GM21528 (cell line): ENCODE measurements around the gene C2orf81.
A peak's percentile ranks its signal among the peaks of the same experiment; 100 is the strongest.
"Not testable (repeated sequence)": the region's sequence is repeated elsewhere in the genome, so short reads cannot be mapped to it uniquely, and the experiment has no call there.

Experiments
- ATAC-seq: cut with Tn5 transposase; IDR thresholded peaks from one replicate; pipeline ENCODE4 v1.9.1; 2021; ENCODE audit warnings: mild to moderate bottlenecking, moderate library complexity; ENCODE audit not compliant: unreplicated experiment, low FRiP score

C2orf81 gene

GRCh38 chr2:74444498-74445318 is 23.3 kb upstream of the C2orf81 start:
- ATAC-seq: no peak

- not testable (repeated sequence) for ATAC-seq
Measured at GRCh38 chr2:74442483-74443297, 21.3 kb upstream of the C2orf81 start.

GRCh38 chr2:74441690-74442482 is 20.5 kb upstream of the C2orf81 start, which contains the start of gene RTKN:
Gene RTKN (minus strand): TSS chr2:74441937. CDS start chr2:74441816, 121 bp downstream.
- no peak for ATAC-seq

GRCh38 chr2:74441170-74441689 is 19.8 kb upstream of the C2orf81 start:
- no peak for ATAC-seq

- peak; percentile 88 for ATAC-seq
Measured at GRCh38 chr2:74440378-74441169, 19.2 kb upstream of the C2orf81 start.

GRCh38 chr2:74439803-74440377 is 18.5 kb upstream of the C2orf81 start:
- no peak for ATAC-seq

GRCh38 chr2:74439373-74439772 is 18.0 kb upstream of the C2orf81 start:
- no peak for ATAC-seq

- no peak for ATAC-seq
Measured at GRCh38 chr2:74438248-74438647, 16.8 kb upstream of the C2orf81 start.

- no peak for ATAC-seq
Measured at GRCh38 chr2:74436848-74437695, 15.7 kb upstream of the C2orf81 start.

GRCh38 chr2:74436111-74436805 is 14.8 kb upstream of the C2orf81 start:
- no peak for ATAC-seq

GRCh38 chr2:74430502-74430901 is 9.1 kb upstream of the C2orf81 start:
- no peak for ATAC-seq

- ATAC-seq: no peak
Measured at GRCh38 chr2:74429487-74430451, 8.3 kb upstream of the C2orf81 start.

GRCh38 chr2:74428675-74429074 is 7.3 kb upstream of the C2orf81 start:
- ATAC-seq: no peak

- ATAC-seq: no peak
Measured at GRCh38 chr2:74427551-74427950, 6.1 kb upstream of the C2orf81 start.

GRCh38 chr2:74426181-74426758 is 4.9 kb upstream of the C2orf81 start:
- no peak for ATAC-seq

GRCh38 chr2:74425523-74425922 is 4.1 kb upstream of the C2orf81 start:
- no peak for ATAC-seq
